AG09319 (cell line): ENCODE data around the gene C3orf18.

ENCODE experiments used
- DNase-seq: peaks from one replicate; pipeline ENCODE4 v3.0.0-alpha.2; 2010; ENCODE audit warnings: low read depth; ENCODE audit errors: extremely low read depth
- TF ChIP-seq, protein P1 (sequence below): IDR thresholded peaks from 2 replicates; pipeline ENCODE4 v1.5.1; 2011; ENCODE audit warnings: low read depth, mild to moderate bottlenecking, inconsistent platforms, low read length, moderate library complexity

C3orf18 gene

GRCh38 chr3:50575372-50575771, 7.8 kb upstream of the C3orf18 start:
- no peak for DNase-seq
- TF ChIP-seq, protein P1, sequence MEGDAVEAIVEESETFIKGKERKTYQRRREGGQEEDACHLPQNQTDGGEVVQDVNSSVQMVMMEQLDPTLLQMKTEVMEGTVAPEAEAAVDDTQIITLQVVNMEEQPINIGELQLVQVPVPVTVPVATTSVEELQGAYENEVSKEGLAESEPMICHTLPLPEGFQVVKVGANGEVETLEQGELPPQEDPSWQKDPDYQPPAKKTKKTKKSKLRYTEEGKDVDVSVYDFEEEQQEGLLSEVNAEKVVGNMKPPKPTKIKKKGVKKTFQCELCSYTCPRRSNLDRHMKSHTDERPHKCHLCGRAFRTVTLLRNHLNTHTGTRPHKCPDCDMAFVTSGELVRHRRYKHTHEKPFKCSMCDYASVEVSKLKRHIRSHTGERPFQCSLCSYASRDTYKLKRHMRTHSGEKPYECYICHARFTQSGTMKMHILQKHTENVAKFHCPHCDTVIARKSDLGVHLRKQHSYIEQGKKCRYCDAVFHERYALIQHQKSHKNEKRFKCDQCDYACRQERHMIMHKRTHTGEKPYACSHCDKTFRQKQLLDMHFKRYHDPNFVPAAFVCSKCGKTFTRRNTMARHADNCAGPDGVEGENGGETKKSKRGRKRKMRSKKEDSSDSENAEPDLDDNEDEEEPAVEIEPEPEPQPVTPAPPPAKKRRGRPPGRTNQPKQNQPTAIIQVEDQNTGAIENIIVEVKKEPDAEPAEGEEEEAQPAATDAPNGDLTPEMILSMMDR = no peak

DNA sequence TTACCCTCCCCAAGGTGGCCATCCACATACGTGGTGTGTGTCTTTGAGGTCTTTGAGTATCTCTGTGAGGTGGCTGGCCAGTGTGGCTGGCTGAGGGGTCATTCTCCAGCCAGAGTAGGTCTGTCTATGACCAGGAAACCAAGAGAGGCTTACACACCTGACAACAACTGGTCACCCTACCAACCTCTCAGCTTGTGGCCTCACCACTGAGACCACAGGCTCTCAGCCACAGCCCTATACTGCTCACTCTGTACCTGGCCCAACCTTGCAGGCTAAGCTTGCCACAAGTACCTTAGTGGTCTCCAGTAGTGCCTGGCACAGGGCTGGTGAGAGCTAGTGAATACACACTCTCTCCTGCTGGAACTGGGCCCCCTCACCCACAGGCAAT, 6.9 kb upstream of the C3orf18 start:
- TF ChIP-seq, protein P1 = no peak
- no peak for DNase-seq

DNA sequence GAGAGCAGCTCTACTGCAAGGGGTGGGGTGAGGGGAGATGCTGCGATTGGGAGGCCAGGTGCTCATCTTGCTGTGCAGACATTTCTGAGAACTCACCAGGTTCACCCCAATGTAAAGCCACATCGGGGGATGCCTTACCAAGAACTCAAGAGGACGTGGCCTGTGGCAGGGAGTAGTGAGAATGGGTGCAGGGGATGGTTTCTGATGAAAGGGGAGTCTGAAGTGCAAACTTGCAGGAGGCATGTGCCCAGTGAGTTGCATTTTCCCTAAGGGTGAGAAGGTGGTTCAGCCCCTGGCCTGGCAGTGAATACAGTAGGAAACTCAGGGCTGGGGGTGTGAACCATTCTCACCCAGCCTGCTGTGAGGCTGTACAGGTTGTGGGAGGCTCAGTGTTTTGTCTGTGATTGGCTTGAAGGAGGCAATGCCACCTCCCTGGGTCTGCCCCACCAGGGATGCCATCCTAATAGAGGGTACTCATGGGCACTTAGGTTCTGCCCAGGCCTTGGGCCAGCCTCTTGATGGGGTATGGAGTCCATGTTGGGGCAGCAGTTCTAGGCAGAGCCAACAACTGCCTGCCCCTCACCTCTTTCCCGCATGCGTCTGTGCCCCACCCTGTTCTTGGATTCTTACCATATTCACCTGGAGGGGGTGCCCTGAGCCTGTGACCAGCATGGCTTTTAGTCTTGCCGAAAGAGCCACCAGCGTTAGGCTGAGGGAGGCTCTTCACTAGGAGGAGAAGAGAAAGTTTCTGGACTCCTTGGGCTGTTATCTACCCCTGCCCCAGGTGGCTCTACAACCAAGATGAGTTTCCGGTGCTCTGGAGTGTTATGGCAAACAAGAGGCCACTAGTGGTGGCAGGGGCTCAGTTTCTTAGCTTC, 6.3 kb upstream of the C3orf18 start:
- TF ChIP-seq, protein P1 = no peak
- no peak for DNase-seq

GRCh38 chr3:50572801-50573371, 5.3 kb upstream of the C3orf18 start:
- TF ChIP-seq, protein P1 = no peak

DNA sequence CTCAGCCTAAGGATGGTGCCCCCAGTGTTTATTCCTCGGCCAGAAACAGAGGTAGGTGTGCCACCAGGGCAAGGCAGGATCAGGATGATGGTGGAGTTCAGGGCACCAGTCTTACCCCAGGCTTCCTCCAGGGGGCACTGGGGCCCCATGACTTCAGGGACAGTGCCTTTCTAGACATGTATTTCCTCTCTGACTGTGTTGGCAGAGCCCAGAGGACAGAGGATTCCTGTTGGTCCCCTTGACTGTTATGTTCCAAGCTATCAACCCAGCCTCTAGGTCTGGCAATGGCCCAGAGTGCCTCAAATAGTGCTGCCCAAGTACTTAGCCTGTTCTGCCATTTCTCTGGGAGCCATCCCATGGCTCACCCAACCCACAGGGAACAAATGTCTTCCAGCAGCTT, 4.6 kb upstream of the C3orf18 start:
- TF ChIP-seq, protein P1 = peak; percentile 94
- DNase-seq = peak; percentile 29

More at GRCh38 chr3:50572801-50573371, 5.3 kb upstream of the C3orf18 start:
- DNase-seq = no peak

GRCh38 chr3:50571486-50571885, 3.9 kb upstream of the C3orf18 start:
- DNase-seq = no peak
- TF ChIP-seq, protein P1 = no peak

GRCh38 chr3:50570508-50571279, 3.1 kb upstream of the C3orf18 start:
- TF ChIP-seq, protein P1 = no peak
- no peak for DNase-seq
